GM21619 (cell line): ENCODE data around the gene CERS4.
"Not testable (repeated sequence)": the region's sequence is repeated elsewhere in the genome, so short reads cannot be mapped to it uniquely, and the experiment has no call there.

Experiments
- ATAC-seq: cut with Tn5 transposase; IDR thresholded peaks from one replicate; pipeline ENCODE4 v1.9.1; 2021; ENCODE audit not compliant: unreplicated experiment

Gene CERS4

GRCh38 chr19:8209462-8210378 lies 550 bp downstream of the CERS4 start:
- ATAC-seq: peak; percentile 52

- no peak for ATAC-seq
Observed at GRCh38 chr19:8210421-8211101, 1.4 kb downstream of the CERS4 start.

GRCh38 chr19:8212212-8212611 lies 3.0 kb downstream of the CERS4 start:
- ATAC-seq: no peak

GRCh38 chr19:8212916-8213315 lies 3.7 kb downstream of the CERS4 start:
- no peak for ATAC-seq

- ATAC-seq: no peak
Observed at GRCh38 chr19:8213827-8214672, 4.9 kb downstream of the CERS4 start.

GRCh38 chr19:8214802-8215201 lies 5.6 kb downstream of the CERS4 start:
- ATAC-seq: no peak

- ATAC-seq: no peak
Observed at GRCh38 chr19:8215783-8216182, 6.6 kb downstream of the CERS4 start.

GRCh38 chr19:8216357-8216756 lies 7.2 kb downstream of the CERS4 start:
- no peak for ATAC-seq

- not testable (repeated sequence) for ATAC-seq
Observed at GRCh38 chr19:8218127-8218526, 9.0 kb downstream of the CERS4 start.

GRCh38 chr19:8220481-8220880 lies 11.3 kb downstream of the CERS4 start:
- ATAC-seq: no peak

GRCh38 chr19:8221161-8221560 lies 12.0 kb downstream of the CERS4 start:
- no peak for ATAC-seq

GRCh38 chr19:8223442-8223841 lies 14.3 kb downstream of the CERS4 start:
- ATAC-seq: not testable (repeated sequence)

- ATAC-seq: no peak
Observed at GRCh38 chr19:8224394-8225145, 15.4 kb downstream of the CERS4 start.

GRCh38 chr19:8231073-8231604 lies 22.0 kb downstream of the CERS4 start:
- no peak for ATAC-seq

- ATAC-seq: no peak
Observed at GRCh38 chr19:8233370-8233769, 24.2 kb downstream of the CERS4 start.

GRCh38 chr19:8237026-8237425 lies 27.9 kb downstream of the CERS4 start:
- no peak for ATAC-seq

- no peak for ATAC-seq
Observed at GRCh38 chr19:8238251-8238650, 29.1 kb downstream of the CERS4 start.

GRCh38 chr19:8239528-8240273 lies 30.5 kb downstream of the CERS4 start:
- ATAC-seq: no peak
